GM15510 (cell line): ENCODE measurements around the gene FHDC1.

Source experiments
- POLR2A ChIP-seq: IDR thresholded peaks from 3 replicates; pipeline ENCODE4 v1.6.1; 2011; ENCODE audit warnings: borderline replicate concordance; ENCODE audit not compliant: insufficient read length; ENCODE audit errors: extremely low read depth

Gene FHDC1

DNA sequence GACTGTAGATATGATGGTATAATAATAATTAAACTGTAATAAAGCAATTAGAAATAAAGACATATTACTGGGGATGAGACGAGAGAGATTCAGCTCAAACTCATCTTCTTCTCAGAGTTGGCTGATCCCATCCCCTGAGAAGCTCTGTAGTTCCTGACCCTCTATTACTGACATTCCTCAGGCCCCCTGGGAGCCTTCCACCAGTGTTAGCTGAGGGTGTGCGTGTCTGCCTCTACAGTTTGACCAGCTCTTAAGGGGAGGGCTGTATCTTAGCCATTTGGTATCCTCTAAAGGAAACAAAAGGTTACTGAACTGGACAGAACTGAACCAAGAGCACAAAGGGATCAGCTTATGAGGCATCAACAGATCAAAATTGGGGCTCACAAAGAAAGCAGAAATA is 11.2 kb downstream of the FHDC1 start:
- TF ChIP-seq POLR2A, result no peak

DNA sequence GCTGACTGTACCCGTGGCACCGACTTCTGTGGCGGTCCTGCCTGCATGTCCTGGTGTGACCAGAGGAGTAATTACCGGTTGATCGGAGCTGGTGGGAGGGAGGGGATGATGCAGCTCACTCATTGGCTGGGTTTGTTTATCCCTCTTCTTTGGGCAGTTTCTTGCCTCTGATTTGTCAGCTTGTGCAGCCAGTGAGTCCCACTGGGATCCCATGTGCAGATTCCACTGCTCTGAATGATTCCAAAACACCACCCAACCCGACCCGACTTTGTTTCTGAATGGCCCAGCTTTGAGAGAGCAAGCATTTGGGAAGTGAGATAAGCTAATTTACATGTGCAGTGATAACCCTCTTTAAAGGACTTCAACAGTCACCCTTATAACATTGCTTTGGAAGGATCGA is 13.8 kb downstream of the FHDC1 start:
- TF ChIP-seq POLR2A, result no peak

- no peak for TF ChIP-seq POLR2A
These were observed 14.5 kb downstream of the FHDC1 start for GRCh38 chr4:152950402-152951274.

- TF ChIP-seq POLR2A, result no peak
These were observed 15.2 kb downstream of the FHDC1 start for GRCh38 chr4:152951348-152951747.

- TF ChIP-seq POLR2A, result no peak
These were observed 17.4 kb downstream of the FHDC1 start for GRCh38 chr4:152953514-152953913.

DNA sequence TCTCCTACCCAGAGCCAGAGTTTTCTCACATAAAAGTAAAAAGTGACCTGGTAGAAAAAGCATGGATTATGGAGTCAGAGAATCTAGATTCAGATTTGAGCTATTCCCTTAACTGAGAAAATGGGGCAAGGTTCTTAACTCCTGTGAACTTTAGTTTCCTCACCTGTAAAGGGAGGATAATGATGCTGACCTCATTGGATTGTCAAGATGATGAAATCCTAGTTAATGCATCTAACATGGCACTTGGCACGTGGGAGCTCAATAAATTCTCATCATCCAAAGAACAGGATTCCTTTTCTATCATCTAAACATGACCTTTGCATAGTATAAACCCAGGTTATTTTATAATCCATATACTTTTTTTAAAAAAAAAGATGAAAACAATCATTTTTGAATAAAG is 18.6 kb downstream of the FHDC1 start:
- TF ChIP-seq POLR2A, result no peak

- TF ChIP-seq POLR2A, result no peak
These were observed 20.0 kb downstream of the FHDC1 start for GRCh38 chr4:152956147-152956546.

- no peak for TF ChIP-seq POLR2A
These were observed 20.7 kb downstream of the FHDC1 start for GRCh38 chr4:152956650-152957436.

DNA sequence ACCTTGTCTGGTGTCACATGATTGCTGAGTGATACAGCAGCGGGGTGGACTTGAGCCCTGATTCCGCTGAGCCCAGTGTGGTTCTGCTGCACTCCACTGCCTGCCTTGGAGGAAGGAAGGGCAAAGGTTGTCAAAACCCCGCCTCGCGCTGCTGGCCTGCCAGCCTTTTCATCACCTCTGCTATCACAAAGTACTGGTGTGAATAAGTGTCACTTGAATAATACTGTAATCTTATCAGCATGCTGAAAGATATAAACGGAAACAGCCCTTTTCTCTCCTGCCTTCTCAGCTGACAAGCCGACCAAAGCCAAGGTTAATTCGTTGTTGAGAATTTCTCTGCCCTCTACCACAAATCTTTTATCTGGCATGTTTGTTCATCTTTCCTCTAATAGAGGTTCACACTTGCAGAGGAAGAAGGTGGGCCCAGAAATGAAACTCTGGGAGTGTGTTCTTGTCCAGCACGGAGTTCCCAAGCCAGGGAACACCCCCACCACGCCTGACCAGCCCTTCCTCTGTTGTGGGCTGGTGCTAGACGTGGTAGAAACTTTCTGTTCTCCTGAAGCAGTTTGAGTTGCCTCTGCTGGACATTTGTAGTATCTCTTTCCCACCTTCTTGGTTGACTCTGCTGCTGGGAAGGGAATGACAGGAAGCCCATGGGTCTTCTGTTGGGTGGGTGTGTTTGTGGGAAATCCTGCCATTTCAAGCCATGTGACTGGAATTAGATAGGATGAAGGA is 21.5 kb downstream of the FHDC1 start:
- TF ChIP-seq POLR2A, result no peak

GRCh38 chr4:152959080-152959479 is 23.0 kb downstream of the FHDC1 start:
- TF ChIP-seq POLR2A, result no peak

DNA sequence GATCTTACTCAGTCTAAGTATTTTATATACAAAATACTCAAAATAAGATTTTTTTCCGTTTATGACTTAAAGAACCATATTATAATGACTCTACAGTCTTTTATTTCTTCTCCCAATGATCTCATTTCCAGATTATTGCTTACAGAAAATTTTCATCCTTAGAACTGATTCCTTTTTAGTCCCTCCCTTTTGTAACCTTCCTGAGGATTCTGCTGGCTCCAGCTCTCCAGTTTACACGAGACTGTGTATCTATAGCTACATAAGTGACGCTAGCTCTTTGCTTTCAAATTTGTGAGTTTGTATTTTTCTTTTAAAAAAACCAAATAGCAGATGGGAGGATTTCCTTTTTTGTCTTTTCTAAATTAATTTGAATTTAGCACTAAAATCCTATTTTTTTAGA is 24.0 kb downstream of the FHDC1 start:
- no peak for TF ChIP-seq POLR2A

GRCh38 chr4:152961014-152961772 is 25.1 kb downstream of the FHDC1 start:
- TF ChIP-seq POLR2A, result no peak

DNA sequence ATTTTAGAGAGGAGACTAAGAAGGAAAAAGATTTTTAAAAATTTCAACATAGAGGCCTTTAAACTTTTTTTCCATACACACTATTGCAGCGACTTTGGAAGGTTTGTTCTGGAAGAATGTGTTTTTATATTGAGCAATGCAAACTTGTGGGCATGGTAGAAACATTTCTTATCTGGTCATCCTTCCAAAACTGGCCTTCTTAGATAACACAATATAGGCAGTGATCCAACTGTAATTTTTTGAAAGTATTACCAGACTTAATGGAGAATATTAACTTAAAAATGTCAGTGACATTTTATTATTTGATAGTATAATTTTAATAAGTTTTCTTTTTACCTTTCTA is 25.6 kb downstream of the FHDC1 start:
- no peak for TF ChIP-seq POLR2A

- TF ChIP-seq POLR2A, result no peak
These were observed 26.0 kb downstream of the FHDC1 start for GRCh38 chr4:152962150-152962549.
